Ovary (tissue), 3 donors: ENCODE measurements around the gene FKBP14.

Experiments
- CTCF ChIP-seq, 3 donors: fragments of 450-650 bp in 2 of 3; fragments of 200-600 bp in 1 of 3; IDR thresholded peaks; one replicate each; pipeline versions ENCODE4 v1.5.1 to v1.8.0; 2016 to 2022; ENCODE audit warnings: antibody characterized with exemption in 3 of 3, mild to moderate bottlenecking in 1 of 3
- POLR2A ChIP-seq: fragments of 450-650 bp; IDR thresholded peaks from one replicate; pipeline ENCODE4 v1.6.1; 2017; ENCODE audit warnings: antibody characterized with exemption, mild to moderate bottlenecking, moderate library complexity
- donor health status: DM: no; HTN: no; CAD: no.

DNA sequence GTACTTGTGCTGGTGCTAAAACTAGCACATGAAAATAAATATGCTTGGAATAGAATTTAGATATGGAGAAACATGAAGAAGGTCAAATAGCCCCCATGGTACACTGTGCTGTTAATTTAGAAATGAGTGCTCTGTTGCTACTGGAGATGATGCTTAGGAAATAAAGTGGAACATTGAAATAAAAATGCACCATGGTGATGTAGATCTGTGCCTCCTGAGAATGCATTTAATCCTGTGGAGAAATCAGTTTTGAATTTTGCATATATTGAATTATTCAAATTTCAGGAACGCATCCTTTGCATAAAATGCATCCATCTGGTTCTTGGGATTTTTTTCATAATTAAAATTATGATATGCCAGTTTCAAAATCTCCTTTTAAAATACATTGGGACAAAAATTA, 46.2 kb upstream of the FKBP14 start:
- TF ChIP-seq POLR2A (no peak), CTCF (IDR thresholded peaks at IDR 0.05) (no peak)
